Stimulated activated CD4-positive, alpha-beta T cell treated with anti-CD3 and anti-CD28 coated beads, Interleukin-2, amount 100 ng/mL, for 48 hours (primary cell): ENCODE measurements around the gene CEP131.

ENCODE experiments used
- DNase-seq, 2 donors: peaks; one replicate each; pipeline ENCODE4 v3.0.0-alpha.2; 2020

Gene CEP131

DNA sequence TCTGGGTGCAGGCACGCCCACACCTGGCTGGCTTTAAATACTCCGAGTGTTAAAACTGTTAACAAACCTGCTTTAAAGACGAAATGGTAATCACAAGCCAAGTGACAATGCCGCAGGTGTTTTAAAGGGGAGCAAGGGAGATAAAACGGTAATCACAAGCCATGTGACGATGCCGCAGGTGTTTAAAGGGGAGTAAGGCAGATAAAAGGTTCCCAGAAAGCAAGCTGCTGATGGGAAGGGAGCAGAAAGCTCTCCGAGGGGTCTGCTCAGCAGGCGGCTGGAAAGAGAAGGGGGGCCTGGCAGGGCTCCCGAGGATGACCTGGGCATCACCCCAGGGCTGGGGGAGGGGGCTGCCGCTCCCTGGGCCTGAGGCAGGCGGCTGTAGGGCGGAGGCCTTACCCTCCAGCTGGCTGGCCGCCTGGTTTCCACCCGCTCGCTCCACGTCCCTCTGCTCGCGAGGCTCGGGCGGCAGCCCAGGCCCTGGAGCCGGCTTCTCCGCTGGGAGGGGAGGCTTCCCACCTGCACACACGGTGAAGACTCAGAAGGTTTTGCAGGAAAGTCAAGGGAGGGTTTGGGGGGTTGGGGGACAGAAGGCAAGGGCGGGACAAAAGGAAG is 28.4 kb upstream of the CEP131 start:
- no peak for DNase-seq

DNA sequence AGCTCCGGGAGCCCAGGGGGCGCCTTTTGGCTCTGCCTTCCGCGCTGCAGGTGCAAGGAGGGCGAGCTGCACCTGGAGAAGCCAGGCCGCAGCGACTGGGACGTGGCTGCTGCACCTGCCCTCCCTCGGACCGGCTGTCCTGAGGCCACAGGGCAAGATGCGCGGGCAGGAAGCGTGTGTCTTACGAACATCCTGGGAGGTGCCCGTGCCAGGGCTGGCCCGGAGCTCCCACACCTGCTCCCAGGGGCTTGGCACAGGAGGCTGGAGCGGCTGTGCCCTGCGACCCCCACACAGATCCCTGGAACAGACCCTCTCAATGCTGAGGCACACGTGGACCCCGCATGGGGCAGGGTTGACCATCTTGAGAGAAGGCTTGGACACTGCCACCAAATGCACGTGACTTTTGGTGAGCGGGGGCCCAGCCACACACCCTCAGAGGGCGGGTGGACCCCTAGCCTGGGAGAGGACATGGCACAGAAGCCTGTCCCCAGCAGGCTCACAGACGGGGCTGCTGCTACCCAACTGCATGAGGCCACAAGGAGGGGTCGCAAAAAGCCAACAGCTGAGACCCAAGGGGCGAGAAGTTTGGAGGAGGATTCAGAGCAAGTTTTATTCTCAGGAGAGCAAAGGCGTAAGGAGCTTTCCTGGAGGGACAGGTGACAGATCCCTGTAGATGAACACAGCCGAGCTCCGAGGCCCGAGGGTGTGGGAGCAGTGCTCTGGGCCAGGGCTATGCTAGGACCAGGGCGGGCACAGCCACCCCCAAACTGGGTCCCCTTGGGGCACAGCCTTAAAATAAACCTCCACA is 27.7 kb upstream of the CEP131 start:
- DNase-seq: no peak

DNA sequence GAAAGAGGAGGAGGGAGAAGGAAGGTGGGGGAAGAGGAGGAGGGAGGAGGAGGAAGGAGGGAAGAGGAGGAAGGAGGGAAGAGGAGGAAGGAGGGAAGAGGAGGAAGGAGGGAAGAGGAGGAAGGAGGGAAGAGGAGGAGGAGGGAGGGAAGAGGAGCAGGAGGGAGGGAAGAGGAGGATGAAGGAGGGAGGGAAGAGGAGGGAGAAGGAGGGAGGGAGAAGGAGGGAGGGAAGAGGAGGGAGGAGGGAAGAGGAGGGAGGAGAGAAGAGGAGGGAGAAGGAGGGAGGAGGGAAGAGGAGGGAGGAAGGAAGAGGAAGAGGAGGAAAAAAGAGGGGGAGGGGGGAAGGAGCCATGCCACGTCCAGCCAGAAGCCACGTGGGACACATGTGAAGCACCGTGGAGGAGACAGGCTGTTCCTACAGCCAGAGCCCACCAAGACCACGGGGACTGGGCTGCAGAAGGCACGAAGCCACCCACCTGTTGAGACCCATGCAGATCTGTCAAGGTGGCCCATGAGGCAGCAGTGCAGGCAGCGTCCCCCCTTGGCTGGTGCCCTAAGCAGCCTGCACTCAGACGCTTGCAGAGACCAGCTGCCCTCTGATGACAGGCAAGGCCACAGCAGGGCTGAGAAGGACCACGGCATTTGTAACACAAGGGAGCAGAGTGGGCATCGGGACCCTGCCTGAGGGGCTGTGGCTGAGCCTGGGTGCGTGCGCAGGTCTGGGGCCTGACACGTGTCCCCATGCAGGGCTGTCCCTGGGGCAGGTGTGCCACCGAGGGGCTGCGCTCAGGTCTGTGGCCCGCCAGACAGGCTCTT is 26.7 kb upstream of the CEP131 start:
- no peak for DNase-seq

DNA sequence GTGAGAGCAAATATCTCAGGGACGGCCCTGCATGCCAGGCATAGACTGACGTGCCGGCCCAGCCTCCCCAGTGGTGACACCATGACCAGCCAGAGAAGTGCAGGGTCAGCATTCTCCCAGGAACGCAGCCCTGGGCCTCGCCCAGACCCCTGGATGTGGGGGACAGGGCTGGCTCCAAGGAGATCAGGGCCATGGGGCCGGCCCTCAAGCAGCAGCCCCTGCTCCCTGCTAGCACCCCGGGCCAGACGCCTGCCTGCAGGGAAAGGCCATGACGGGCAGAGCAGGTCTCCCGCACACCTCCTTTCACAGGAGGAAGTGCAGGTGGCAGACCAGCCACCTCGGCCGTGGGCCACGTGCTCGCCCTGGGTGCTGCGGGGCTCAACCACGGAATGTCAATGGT is 25.9 kb upstream of the CEP131 start:
- no peak for DNase-seq

DNA sequence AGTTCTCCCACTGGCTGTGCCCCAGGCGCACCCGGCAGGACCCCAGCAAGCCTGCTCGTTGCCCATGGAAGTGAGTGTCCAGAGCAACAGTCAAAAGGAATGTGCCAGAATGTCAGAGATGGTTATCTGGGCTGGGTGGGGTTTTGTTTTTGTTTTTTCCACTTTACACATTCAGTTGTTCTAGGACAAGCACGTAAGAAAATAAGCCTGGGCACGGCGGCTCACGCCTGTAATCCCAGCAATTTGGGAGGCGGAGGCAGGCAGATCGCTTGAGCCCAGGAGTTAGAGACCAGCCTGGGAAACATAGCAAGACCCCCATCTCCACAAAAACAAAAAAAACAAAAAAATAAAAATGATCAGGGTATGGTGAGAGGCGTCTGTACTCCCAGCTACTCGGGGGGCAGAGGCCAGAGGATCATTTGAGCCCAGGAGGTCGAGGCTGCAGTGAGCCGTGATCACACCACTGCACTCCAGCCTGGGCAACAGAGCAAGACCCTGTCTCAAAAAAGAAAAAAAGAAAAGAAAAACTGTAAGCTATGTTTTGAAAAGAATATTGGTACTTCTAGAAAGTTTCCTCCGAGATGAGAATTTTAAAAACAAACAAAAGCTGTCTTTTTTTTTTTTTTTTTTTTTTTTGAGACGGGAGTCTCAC is 24.7 kb upstream of the CEP131 start:
- no peak for DNase-seq

- DNase-seq: no peak
These were observed 24.0 kb upstream of the CEP131 start for GRCh38 chr17:81246679-81247338.

DNA sequence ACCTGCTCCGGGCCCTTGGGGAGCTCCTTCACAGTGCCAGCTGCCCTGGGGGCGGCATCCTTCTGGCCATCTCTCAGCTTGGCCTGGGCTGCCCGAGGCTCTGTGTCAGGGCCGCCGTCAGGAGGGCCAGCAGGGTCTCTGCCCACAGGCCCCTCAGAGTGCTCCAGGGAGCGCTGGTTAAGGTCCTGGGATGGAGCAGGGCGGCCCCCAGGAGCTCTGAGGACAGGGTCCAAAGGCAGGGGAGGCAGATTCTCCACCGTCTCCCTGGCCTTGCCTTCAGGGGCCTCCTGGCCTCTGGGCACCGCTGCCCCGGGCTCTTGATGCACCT is 23.5 kb upstream of the CEP131 start:
- no peak for DNase-seq

GRCh38 chr17:81245665-81246342 is 23.0 kb upstream of the CEP131 start:
- DNase-seq: no peak

GRCh38 chr17:81245024-81245664 is 22.4 kb upstream of the CEP131 start:
- no peak for DNase-seq

GRCh38 chr17:81244358-81245023 is 21.7 kb upstream of the CEP131 start:
- DNase-seq: no peak

DNA sequence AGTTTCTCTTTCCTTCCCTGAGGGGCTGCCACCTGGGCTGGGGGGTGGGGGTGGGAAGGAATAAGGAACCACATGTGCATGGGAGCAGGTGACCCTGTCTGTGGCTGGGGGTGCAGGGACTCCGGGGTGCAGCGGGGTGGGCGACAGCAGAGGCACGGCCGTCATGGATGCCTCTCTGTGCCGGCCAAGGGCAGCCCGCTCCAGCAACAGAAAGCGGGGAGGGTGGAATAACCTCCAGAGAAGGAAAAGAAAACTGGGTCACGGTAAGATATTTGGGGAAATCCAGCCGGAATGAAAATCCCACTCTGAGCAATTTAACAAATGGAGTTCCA is 20.5 kb upstream of the CEP131 start:
- no peak for DNase-seq

DNA sequence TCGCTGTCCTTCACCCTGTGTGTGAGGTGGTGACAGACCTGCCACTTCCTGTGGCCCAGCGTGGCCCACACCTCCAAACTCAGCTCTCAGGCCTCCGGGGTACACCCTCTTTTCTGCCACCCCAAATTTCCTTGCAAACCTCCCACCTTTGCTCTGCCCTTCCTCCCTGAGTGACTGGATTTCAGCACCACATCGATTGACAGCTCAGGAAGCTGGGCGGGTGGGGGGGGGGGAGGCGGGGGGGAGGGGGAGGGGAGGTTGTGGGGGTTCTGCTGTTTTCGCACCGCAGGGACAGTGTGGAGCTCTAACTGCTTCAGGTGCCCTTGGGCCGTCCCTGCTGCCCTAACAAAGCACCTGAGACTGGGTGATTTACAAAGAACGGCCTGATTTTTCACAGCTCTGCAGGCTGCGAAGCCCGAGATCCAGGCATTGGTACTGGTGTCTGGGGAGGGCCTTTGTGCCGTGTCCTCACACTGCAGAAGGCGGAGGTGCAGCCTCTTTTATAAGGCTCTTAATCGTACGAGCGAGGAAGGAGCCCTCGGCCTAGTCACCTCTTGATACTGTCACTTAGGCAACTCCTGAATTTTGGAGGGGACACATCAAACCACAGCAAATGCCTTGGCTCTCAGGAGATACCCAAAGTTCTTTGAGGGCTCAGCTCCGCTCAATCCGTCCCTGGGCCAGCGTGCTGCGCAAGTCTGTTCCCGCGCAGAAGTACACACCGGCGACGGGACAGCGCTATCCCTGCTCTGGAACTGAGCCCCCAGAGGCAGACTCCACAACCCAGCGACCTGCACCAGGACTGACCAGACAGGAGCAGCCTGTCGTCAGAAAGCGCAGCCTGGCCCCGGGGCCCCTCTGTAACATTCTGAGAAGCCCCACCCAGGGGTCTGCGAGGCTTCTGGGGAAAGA is 19.9 kb upstream of the CEP131 start:
- no peak for DNase-seq

DNA sequence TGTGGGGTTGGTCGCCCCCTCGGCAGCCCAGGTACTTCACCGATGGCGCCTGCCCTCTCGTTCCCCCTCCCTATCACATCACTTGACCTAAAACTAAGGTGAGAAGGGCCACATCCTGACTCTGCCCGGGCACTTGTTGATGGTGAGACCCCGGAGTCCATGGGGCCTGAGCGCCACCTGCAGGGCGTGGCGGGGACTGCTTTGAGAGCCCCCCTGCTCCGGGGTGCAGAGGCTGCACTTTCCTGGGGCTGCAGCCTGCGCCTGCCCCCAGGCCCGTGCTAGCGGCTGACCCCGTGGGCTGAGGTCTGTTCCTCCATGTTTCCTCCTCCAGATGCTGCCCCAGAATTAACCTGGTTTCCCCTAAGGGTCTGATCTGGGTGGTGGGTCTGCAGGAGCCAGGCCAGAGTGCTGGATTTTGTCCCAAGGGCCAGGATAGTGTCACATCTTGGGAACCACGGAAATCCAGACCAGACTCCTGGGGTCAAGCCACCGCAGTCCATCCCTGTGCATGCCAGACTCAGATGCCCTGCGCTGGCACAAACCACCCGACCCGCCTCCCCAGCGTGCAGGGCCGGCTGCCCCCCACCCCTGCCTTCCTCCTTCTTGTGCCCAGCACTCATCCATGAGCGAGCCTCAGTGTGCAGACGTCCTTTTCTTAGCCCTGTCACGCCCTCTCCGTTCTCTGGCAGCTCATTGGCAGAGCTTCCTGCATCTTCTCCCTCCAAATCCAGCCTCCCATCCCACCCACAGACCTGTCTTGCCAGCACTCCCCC is 19.1 kb upstream of the CEP131 start:
- DNase-seq: peak; percentile 60 to 71

GRCh38 chr17:81241203-81241602 is 18.4 kb upstream of the CEP131 start:
- no peak for DNase-seq

- no peak for DNase-seq
These were observed 18.0 kb upstream of the CEP131 start for GRCh38 chr17:81240761-81241160.

DNA sequence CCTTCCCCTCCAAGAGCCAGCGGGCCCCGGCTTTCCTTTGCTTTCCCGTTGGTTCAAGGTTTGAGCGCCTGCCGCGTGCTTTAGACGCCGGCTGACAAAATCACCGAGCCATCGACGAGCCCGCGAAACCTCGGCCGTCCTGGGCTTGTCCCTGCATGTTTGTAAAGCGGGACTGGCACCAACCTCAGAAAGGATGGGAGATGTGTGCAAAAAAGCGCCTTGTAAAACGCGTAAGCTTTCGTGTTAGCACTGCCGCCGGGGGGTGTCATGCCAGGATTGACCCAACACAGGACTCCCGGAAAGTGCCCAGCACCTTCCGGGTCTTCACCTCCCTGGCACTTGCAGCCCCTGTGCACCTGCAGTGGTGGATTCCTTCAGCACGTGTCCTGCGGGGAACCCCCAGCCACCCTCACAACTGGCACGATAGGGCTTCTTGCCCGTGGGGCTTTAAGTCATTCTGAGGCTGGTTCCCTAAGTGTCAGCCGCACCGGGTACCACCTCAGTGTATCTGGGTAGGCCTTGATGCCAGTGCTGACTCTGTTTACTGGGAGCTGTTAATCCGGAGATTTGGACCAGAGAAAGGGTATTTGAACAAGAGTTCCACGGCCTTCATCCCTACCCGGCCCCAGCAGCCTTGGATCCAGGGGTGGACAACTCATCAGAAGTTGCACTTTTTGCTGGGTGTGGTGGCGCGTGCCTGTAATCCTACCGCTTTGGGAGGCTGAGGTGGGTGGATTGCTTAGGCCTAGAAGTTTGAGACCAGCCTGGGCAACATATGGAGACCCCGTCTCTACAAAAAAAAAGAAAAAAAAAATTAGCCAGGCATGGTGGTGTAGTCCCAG is 17.2 kb upstream of the CEP131 start:
- peak; percentile 31 to 41 for DNase-seq

GRCh38 chr17:81238815-81239713 is 16.3 kb upstream of the CEP131 start, which contains the start of the genes NDUFAF8 and TEPSIN:
TSS of gene NDUFAF8 (plus strand) at chr17:81239318. CDS start at chr17:81239364, 46 bp downstream.
TSS of gene TEPSIN (minus strand) at chr17:81239055. CDS start at chr17:81239033, 22 bp downstream.
- DNase-seq: peak; percentile 88 to 90
